Body of pancreas (tissue), 4 donors: ENCODE results near the gene RFX5.

Experiments
- POLR2A ChIP-seq, 3 donors: fragments of 450-650 bp; IDR thresholded peaks; one replicate each; pipeline ENCODE4 v1.6.1; 2016; ENCODE audit warnings: antibody characterized with exemption in 3 of 3, mild to moderate bottlenecking in 2 of 3
- TF ChIP-seq, protein P1 (sequence below), 7 experiments: fragments of 450-650 bp in 4 of 7; fragments of 200-600 bp in 3 of 7; sonication (generic) in 3 of 7; IDR thresholded peaks; one replicate each; pipeline ENCODE4 v1.5.1; 2016 to 2019; ENCODE audit warnings: antibody characterized with exemption in 7 of 7

DNA sequence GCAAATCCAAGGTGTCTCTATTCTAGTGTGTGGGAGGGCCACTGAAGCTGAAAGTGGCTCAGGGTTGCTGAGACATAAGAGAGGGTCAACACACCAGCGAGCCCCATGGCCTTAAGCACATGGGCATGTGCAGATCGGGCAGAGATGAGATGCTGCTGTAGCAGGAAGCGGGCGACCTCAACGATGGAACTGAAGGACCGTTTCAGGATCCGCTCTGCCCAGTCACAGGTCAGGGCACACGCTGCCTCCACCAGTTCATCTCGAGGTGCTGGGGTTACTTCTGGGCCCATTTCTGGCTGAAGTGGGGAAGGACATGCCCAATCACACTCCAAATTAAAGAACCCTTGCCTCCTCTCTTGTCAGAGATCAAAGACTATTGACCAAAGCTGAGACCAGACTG is 3.5 kb downstream of the RFX5 start:
- TF ChIP-seq, protein P1, sequence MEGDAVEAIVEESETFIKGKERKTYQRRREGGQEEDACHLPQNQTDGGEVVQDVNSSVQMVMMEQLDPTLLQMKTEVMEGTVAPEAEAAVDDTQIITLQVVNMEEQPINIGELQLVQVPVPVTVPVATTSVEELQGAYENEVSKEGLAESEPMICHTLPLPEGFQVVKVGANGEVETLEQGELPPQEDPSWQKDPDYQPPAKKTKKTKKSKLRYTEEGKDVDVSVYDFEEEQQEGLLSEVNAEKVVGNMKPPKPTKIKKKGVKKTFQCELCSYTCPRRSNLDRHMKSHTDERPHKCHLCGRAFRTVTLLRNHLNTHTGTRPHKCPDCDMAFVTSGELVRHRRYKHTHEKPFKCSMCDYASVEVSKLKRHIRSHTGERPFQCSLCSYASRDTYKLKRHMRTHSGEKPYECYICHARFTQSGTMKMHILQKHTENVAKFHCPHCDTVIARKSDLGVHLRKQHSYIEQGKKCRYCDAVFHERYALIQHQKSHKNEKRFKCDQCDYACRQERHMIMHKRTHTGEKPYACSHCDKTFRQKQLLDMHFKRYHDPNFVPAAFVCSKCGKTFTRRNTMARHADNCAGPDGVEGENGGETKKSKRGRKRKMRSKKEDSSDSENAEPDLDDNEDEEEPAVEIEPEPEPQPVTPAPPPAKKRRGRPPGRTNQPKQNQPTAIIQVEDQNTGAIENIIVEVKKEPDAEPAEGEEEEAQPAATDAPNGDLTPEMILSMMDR (IDR thresholded peaks at IDR 0.05): no peak
- no peak for TF ChIP-seq POLR2A (IDR thresholded peaks at IDR 0.05)
